ENCODE results near the gene SCN4B.

SCN4B gene

DNA sequence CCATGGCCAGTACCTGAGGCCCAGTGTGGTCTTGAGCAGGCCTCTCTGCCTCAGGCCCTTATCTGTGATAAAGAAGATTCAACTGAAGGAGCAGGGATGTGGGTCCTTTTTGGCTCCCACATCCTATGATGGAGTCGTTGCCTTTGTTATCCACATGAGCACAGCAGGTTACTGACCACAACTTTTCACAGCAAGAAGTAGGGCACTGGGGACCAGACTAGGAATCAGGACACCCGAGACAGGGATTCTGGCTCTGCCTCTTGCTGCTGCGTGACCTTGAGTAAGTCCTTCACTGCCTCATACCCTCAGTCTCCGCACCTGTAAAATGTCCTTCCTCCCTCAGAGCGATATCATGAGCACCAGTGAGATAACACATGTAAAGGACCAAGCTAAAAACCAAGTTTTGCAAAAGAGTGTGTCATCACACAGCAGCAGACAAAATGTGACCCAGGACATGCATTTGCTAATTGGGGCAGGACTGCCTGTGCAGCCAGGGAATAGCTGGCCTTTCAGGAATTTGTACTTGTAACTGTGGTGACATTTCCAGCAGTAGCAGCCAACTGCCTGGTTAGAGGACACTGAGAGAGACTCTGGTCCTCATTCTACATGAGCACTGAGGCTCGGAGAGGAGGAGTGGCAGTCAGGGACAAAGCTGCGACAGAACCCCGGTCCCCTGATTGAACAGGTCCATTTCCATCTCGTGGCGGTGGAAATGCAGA, 52.6 kb downstream of the SCN4B start:
- DNase-seq (ENCODE audit: low spot score): no peak

- no peak for DNase-seq (ENCODE audit: low spot score)
Observed at GRCh38 chr11:118098996-118099837, 53.4 kb downstream of the SCN4B start.

DNA sequence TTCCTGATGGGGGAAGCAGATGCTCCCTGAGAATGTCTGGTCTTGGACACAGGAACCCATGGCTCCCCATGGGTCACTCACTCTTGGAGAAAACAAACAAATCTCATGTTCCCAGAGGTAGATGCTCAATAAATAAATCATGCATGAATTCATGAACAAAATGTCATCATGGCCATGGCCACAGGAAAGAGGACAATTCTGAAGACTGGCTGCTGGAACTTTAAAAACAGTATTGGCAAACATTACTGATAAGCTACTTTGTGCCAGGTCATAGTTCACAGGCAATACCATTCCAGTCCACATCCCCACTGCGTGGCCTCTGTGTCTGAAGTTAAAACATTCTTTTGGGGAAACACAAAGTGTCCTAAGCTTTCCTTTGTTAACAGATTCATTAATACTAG, 56.7 kb downstream of the SCN4B start:
- no peak for DNase-seq (ENCODE audit: low spot score)

- DNase-seq (ENCODE audit: low spot score): no peak
Observed at GRCh38 chr11:118095493-118095892, 57.1 kb downstream of the SCN4B start.

- no peak for DNase-seq (ENCODE audit: low spot score)
Observed at GRCh38 chr11:118092907-118093571, 59.6 kb downstream of the SCN4B start.

GRCh38 chr11:118091690-118092089, 60.9 kb downstream of the SCN4B start:
- no peak for DNase-seq (ENCODE audit: low spot score)

DNA sequence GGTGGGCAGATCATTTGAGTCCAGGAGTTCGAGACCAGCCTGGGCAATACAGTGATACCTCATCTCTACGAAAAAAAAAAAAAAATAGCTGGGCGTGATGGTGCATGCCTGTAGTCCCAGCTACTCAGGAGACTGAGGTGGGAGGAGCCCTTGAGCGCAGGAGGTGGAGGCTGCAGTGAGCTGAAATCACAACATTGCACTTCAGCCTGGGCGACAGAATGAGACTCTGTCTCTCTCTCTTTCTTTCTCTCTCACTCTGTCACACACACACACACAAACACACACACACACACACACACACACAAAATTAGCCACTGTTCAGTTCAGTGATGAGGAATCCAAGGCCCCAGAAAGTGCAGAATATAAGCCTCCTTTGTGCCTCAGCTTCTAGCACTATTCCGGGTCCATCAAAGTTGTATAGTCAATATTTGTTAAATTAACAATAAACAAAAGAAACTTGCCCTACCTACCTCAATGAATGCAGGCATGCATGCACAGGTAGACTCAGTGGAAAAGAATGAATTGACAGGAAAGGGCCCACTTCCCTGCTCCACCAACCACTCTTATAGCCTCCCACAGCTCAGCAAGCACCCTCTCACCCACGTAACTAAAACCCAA, 62.0 kb downstream of the SCN4B start:
- DNase-seq (ENCODE audit: low spot score): no peak

DNA sequence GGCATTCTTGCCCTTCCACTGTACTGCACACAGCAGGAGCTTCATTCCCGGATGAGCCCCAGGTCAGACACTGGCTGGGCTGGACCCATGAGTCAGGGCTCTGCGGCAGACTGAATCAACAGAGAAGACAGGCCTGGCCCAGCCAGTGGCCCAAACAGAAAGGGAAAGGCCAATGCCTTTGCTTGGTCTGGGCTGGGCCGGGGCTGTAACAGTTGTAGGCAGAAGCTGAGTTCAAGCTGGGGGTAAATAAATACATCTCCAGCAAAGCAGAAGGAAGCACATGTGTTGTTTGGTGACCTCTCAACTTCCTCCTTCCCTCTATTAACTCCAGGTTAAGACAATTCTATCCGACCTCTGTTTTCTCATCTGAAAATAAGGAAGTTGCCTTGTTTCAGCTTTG, 64.1 kb downstream of the SCN4B start:
- no peak for DNase-seq (ENCODE audit: low spot score)

DNA sequence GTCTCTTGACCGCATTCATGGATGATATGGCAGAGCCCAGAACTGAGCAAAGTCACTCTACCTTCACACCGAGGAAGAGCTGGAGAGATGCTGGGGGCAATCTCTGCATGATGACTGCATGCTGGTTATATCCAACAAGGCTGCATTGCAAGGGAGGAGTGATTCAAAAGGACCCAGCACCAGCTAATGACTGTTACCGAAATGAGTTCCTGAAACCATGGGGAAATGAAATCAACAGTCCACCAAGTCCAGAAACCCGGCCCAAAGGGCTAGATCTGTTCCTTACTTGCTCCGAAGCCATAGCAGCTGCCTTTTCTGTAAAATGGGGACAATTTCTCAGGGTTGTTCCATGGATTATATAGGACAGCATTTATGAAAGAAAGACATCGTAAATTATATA, 64.7 kb downstream of the SCN4B start:
- no peak for DNase-seq (ENCODE audit: low spot score)

GRCh38 chr11:118086913-118087768, 65.5 kb downstream of the SCN4B start, which contains the start of gene SMIM35:
SMIM35 (minus strand) TSS chr11:118086963; CDS start chr11:118086757, 206 bp downstream.
- no peak for DNase-seq (ENCODE audit: low spot score)

DNA sequence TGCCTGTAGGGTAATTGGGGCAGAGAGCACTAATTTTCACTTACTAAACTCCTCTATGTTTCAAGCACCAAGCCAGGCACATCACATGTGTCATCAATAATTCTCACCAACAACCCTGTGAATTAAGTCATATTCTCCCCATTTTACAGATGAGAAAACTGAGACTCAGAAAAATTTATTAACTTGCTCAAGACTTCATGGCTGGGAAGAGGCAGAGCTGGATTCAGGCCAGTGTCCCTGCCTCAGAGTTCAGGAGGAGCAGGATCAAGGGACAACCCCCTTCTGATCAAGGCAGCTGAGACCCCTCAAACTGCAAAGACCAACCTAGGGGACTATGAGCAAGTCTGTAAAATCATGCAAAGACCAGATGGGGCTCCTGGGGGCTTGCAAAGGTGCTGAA, 68.0 kb downstream of the SCN4B start:
- no peak for DNase-seq (ENCODE audit: low spot score)

GRCh38 chr11:118084247-118084646, 68.4 kb downstream of the SCN4B start:
- DNase-seq (ENCODE audit: low spot score): no peak

Measured in hematopoietic multipotent progenitor cell treated with erythropoietin and hydrocortisone succinate and interleukin-3 and kit ligand, for 17 days (in vitro differentiated cells).